Choroid plexus epithelial cell (primary cell): Measurements from ENCODE around the gene DCK.

Source experiments
- DNase-seq: peaks from one replicate; pipeline ENCODE4 v3.0.0-alpha.2; 2010; ENCODE audit warnings: low read depth
- H3K4me3 ChIP-seq: 2 replicates; pipeline ENCODE4 v1.5.1; 2011; ENCODE audit warnings: low read depth, mild to moderate bottlenecking, control low read depth, low read length, moderate library complexity
- CTCF ChIP-seq: conservative IDR thresholded peaks from 2 replicates; pipeline ENCODE4 v1.5.1; 2011; ENCODE audit warnings: low read depth, mild to moderate bottlenecking, control low read depth, inconsistent platforms, low read length, moderate library complexity

Gene DCK

DNA sequence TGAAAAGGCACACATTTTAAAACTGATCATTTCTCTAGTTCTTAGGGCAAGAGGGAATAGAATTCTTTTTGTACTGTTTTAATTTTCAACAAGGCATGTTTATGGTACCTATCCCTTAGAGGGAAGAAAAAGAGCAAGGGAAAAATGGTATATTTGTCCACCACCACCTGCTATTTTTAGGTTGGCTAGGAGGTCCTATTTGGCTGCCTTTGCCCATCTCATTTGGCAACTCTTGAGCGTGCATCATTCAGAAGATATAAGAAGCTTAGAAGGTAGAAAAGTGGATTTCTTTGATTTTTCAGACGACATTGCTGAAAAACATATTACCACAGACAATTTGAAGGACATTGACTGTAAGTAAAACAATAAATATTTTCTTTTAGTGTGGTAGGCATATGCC is 69.0 kb downstream of the DCK start:
- no peak overlapping the region for H3K4me3 ChIP-seq
- no peak for DNase-seq
- no peak for TF ChIP-seq CTCF

DNA sequence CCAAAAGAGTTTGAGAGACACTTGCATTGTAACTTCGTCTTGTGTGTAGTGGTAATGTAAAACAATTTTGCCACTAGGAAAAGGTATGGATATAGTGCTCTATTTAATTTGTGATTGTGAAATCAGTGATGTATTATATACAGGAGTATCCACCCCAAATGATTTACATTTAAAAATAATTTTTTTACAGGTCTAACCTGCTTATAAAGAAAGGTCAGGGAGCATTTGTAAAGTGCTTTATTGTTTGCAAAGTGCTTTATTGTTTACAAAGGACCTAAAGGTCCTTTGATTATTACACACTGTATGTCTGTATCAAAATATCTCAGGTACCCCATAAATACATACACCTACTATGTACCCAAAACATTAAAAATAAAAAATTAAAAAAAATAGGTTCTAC is 70.3 kb downstream of the DCK start:
- no peak for DNase-seq
- TF ChIP-seq CTCF: no peak
- no peak overlapping the region for H3K4me3 ChIP-seq

DNA sequence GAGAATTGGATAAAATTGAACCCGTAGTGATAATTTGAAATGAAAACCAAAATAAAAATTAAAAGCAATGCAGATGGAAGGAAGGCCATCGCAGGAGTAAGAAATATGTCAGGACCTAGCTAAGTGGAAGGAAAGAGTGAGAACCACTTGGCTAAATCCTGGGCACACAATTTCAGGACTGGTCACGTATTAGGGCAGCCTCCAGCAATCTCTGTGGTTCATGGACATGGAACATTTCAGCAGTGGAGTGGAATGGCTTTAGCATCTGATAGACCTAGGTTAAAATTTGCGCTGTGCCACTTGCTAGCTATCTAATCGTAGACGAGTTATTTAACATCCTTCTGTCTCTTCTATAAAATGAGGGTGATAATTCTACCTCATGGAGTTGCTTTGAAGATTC is 71.1 kb downstream of the DCK start:
- DNase-seq: no peak
- H3K4me3 ChIP-seq: no peak overlapping the region
- no peak for TF ChIP-seq CTCF

- H3K4me3 ChIP-seq: no peak overlapping the region
- no peak for DNase-seq
- no peak for TF ChIP-seq CTCF
Observed at GRCh38 chr4:71065991-71066510, 72.6 kb downstream of the DCK start.

- TF ChIP-seq CTCF: no peak
- H3K4me3 ChIP-seq: no peak overlapping the region
- no peak for DNase-seq
Observed at GRCh38 chr4:71066737-71067716, 73.6 kb downstream of the DCK start.

GRCh38 chr4:71069063-71069462 is 75.6 kb downstream of the DCK start:
- no peak for DNase-seq
- no peak overlapping the region for H3K4me3 ChIP-seq
- no peak for TF ChIP-seq CTCF

DNA sequence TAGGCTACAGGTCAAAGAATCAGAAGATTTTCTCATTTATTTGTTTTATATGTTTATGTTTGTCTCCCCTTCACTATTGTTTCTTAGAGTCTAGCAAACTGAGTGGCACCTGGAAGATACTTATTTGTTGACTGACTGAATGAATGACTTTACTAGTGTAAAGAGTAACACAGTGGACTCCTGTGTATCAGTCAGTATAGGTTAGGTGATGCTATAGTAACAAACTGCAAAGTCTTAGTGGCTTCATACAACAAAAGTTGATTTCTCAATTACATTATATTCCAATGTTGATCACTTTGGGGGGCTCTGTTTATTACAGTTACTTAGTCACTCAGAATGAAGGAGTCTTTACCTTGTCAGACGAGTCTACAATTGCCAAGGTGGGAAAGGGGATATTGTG is 76.6 kb downstream of the DCK start:
- no peak overlapping the region for H3K4me3 ChIP-seq
- DNase-seq: no peak
- no peak for TF ChIP-seq CTCF
